Right atrium auricular region (tissue), 2 donors: ENCODE results near the gene SDHB. TPM values are rescaled to one million over a fixed set of nuclear protein-coding genes. Genes with fewer than 3 reads are reported as not detected.
A peak's percentile ranks its signal among the peaks of the same experiment; 100 is the strongest.

Experiments
- DNase-seq: peaks from one replicate; pipeline ENCODE4 v3.0.0-alpha.2; 2019; ENCODE audit warnings: low spot score
- H3K27ac ChIP-seq, 2 donors: fragments of 200-600 bp; sonication (generic); 1 replicate in 1 of 2; 2 replicates in 1 of 2; pipeline ENCODE4 v1.5.1; 2016 to 2019
- H3K27me3 ChIP-seq, 2 donors: fragments of 200-600 bp; sonication (generic); one replicate each; pipeline versions ENCODE4 v1.5.1 to v1.6.0; 2017 to 2019
- H3K36me3 ChIP-seq: fragments of 200-600 bp; sonication (generic); one replicate; pipeline ENCODE4 v1.5.1; 2016
- H3K4me1 ChIP-seq, 2 donors: fragments of 200-600 bp; sonication (generic); one replicate each; pipeline versions ENCODE4 v1.5.1 to v1.6.0; 2017 to 2019
- H3K4me3 ChIP-seq, 2 donors: fragments of 200-600 bp; sonication (generic); 1 replicate in 1 of 2; 2 replicates in 1 of 2; pipeline ENCODE4 v1.5.1; 2017 to 2019; ENCODE audit warnings: mild to moderate bottlenecking in 1 of 2, moderate library complexity in 1 of 2
- H3K9me3 ChIP-seq, 2 donors: fragments of 200-600 bp; sonication (generic); one replicate each; pipeline ENCODE4 v1.5.1; 2019
- total RNA-seq, 2 donors: library from RNA; depleted of rRNA; stranded (reverse); fragments of >200 nt; gene quantifications; one replicate each; pipeline ENCODE4 v1.1.0, GENCODE V29; 2016
- TF ChIP-seq, protein P1 (sequence below), 2 donors: fragments of 200-600 bp; sonication (generic); IDR thresholded peaks; one replicate each; pipeline ENCODE4 v1.5.1; 2019; ENCODE audit warnings: antibody characterized with exemption in 2 of 2

Gene SDHB
- total RNA-seq, 2 donors from 2014 or later: 240 to 528 TPM

DNA sequence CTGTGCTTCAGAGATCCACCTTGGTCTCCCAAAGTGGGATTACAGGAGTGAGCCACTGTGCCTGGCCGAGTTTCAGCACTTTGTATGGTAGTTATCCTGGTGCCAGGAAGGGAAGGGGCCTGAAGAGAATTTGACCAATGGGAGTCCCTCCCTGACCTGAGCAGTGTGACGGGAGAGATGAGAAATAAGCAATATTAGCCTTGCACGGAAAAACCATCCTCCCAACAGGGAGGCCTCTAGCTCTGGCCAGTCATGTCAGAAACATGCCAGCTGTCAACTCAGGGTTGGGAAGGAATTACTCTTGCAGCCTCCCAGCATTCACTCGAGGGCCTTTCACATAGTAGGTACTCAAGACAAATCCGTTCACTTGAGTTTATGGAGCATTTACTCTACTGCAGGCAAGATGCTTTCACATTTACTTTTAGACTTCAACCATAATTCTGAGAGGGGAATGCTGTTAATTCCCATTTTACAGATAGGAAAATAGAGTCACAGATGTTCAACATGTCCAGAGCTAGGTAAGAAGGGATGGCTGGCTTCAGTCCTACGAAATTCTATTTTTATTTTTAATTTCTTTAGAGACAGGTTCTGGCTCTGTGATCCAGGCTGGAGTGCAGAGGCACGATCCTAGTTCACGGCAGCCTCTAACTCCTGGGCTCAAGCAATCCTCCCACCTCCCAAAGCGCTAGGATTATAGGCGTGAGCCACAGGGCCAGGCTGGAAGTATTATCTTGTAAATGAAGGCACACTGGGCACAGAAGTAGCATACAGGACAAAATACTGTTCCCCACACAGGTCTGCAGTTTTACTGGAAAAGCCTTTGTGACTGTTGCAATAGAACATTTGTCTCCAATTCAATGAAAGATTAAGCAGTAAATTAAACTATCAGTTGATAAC, 38.9 kb downstream of the SDHB start:
- Histone ChIP-seq H3K9me3 (no peaks in the 10 kb centered on the region), H3K36me3 (peaks cover 22% of the 10 kb centered on the region), H3K4me3 (no peak overlapping the region), H3K4me1 (peaks cover 0 to 23% of the 10 kb centered on the region in 2 donors), H3K27ac (no peak overlapping the region), H3K27me3 (no peaks in the 10 kb centered on the region)
- DNase-seq: no peak
- TF ChIP-seq, protein P1, sequence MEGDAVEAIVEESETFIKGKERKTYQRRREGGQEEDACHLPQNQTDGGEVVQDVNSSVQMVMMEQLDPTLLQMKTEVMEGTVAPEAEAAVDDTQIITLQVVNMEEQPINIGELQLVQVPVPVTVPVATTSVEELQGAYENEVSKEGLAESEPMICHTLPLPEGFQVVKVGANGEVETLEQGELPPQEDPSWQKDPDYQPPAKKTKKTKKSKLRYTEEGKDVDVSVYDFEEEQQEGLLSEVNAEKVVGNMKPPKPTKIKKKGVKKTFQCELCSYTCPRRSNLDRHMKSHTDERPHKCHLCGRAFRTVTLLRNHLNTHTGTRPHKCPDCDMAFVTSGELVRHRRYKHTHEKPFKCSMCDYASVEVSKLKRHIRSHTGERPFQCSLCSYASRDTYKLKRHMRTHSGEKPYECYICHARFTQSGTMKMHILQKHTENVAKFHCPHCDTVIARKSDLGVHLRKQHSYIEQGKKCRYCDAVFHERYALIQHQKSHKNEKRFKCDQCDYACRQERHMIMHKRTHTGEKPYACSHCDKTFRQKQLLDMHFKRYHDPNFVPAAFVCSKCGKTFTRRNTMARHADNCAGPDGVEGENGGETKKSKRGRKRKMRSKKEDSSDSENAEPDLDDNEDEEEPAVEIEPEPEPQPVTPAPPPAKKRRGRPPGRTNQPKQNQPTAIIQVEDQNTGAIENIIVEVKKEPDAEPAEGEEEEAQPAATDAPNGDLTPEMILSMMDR (IDR thresholded peaks at IDR 0.05): no peak

DNA sequence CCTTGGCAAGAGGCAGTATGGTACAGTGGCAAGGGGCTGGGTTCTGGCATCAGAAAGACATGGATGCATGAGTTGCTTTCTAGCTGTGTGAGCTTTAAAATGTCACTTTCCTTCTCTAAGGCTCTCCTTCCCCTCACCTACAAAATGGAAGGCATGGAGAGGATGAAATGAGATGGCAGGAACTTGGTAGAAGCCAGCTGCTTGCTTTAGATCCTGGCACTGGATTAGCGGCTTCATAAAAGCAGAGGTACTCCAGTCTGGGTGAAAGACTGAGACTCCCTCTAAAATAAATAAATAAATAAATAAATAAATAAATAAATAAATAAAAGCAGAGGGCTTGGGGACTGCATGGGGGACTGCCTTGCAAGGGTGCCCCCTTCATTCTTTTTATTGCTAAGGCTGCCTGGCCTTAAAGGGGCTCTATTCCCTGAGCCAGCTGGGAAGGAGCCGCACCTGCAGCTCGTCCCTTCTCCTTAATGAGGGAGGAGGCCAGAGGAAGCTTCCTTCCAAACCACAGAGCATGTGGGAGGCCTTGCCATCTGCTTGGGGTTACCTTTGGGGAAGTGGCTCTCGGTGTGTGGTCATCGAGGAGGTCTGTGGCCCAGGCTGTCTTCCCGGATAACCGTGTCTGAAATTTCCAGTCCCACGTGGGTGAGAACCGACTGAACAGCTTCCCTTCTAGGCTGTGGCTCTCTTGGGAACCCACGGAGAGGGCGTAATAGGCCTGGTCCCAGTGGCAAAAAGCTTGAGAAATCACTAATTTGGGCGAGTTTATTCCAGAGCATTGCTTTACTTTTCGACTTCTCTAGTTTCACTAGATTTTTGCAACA, 40.1 kb downstream of the SDHB start:
- Histone ChIP-seq H3K27ac (no peak overlapping the region), H3K4me3 (no peak overlapping the region), H3K4me1 (peaks cover 0 to 29% of the 10 kb centered on the region in 2 donors), H3K27me3 (no peaks in the 10 kb centered on the region), H3K36me3 (peaks cover 9% of the 10 kb centered on the region), H3K9me3 (no peaks in the 10 kb centered on the region)
- no peak for DNase-seq
- TF ChIP-seq, protein P1 (IDR thresholded peaks at IDR 0.05): no peak

DNA sequence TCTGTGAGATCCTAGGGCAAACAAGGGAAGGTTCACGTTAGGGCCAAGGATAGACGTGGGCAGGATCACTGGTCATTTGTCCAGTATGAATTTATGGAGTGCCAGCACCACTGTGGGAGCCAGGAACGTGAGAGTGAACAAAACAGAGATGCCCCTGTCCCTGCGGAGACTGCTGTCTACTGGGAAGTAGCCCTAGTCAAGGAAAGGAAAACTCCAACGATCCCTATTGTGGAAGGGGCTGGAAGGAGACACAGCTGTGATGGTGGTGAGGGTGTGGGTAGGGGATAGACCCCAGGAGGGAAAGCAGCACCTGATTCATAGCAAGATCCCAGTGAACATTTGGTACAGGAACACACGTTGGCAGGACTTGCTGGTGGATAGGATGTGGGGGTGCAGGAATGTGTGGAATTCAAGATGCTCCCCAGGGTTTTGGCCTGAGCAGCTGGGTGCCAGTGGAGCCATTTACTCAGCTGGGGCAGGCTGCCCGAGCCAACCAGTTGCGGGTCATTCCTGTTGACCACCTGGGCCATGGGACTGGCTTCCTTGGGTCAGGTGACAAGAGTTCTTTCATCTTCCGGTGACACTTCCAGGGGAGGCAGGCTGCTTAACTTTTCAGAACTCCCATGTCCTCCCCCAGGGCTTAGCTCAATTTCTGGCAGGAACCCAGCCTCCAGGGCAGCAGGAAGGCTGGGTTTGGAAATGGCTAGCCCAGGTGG, 40.9 kb downstream of the SDHB start:
- TF ChIP-seq, protein P1 (IDR thresholded peaks at IDR 0.05): no peak
- H3K36me3 ChIP-seq: peaks cover 2% of the 10 kb centered on the region
- H3K4me1 ChIP-seq: peaks cover 0 to 29% of the 10 kb centered on the region in 2 donors

DNA sequence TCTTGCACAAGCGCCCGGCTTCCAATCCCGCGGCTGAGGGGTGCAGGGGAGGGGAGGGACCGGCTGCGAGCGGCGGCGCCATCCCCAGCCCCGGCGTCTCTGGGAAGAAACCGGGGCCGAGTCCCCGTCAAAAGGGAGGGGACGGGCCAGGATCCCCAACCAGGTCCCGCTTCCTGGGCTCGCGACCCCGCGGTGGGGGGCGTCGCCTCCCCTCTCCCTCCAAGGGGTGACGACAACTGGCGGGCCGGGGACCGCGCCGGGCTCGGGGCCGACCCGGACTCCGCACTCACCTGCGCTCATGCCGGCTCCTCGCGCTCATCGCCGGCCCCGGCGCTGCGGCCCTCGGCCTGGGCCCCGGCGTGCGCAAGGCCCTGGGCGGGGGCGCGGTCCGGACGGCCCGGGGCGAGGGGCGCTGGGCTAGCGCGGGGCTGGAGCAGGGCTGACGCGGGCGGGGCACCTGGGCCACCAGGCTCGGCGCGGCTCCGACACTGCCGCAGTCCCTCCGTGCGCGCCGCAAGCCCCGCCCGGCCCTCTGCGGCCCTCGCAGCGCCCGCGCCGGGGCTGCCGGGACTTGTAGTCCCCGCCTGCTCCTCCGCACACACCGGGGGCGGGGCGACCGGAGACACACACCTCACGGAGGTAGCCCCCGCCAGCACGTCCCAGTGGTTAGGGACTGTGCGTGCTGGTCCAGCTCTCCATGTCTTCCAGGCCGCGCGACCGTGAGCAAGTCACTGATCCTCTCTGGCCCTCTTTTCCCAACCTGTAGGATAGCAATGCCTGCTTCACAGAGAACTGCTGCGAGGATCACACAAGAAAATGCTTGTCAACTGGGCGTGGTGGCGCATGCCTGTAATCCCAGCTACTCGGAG, 42.2 kb downstream of the SDHB start, which contains the start of gene ATP13A2:
Gene ATP13A2 (minus strand): TSS at position 490 of the 869 bp plus-strand sequence. CDS start 190 bp downstream, at position 300.
- H3K27me3 ChIP-seq: no peaks in the 10 kb centered on the region
- TF ChIP-seq, protein P1 (IDR thresholded peaks at IDR 0.05): no peak
- DNase-seq: peak; percentile 68
- H3K36me3 ChIP-seq: no peaks in the 10 kb centered on the region
- H3K4me3 ChIP-seq: peak within 1 kb of the TSS; percentile 68 to 89
- peaks cover 0 to 29% of the 10 kb centered on the region in 2 donors for H3K4me1 ChIP-seq
- peak within 1 kb of the TSS; percentile 19 to 55 for H3K27ac ChIP-seq
- no peaks in the 10 kb centered on the region for H3K9me3 ChIP-seq

More for the DNA sequence above, 40.9 kb downstream of the SDHB start:
- Histone ChIP-seq H3K4me3 (no peak overlapping the region), H3K9me3 (no peaks in the 10 kb centered on the region), H3K27me3 (no peaks in the 10 kb centered on the region), H3K27ac (no peak overlapping the region)
- DNase-seq: no peak

DNA sequence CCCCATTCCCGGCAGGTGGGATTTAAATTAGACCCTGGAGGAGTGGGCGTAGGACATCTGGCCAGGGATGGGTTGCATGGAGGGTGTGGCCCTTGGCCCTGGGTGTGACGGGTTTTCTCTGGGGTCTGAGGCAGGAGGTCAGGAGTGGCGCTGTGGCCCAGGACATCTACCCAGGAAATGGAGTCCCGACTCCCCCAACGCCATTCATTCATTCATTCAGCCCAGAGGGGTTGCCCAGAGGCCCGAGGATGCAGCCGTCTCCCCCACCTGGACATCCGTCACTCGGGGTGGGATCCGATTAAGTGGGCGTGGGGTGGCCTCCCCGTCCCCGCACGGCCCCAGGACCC, 42.8 kb downstream of the SDHB start:
- Histone ChIP-seq H3K9me3 (no peaks in the 10 kb centered on the region), H3K27me3 (no peaks in the 10 kb centered on the region), H3K36me3 (no peaks in the 10 kb centered on the region), H3K4me3 (peak overlapping the region; percentile 68 to 89), H3K27ac (peak overlapping the region; percentile 19 to 55), H3K4me1 (peaks cover 0 to 29% of the 10 kb centered on the region in 2 donors)
- TF ChIP-seq, protein P1 (IDR thresholded peaks at IDR 0.05): no peak
- DNase-seq: no peak
